Sigmoid colon (tissue), 7 donors: ENCODE data around the gene SLC9A9. TPM values are rescaled to one million over a fixed set of nuclear protein-coding genes. Genes with fewer than 3 reads are reported as not detected.

Experiments
- DNase-seq: peaks from one replicate; pipeline ENCODE4 v3.0.0-alpha.2; 2019
- H3K27ac ChIP-seq, 4 donors: fragments of 200-600 bp; sonication (generic); one replicate each; pipeline ENCODE4 v1.5.1; 2016 to 2019; ENCODE audit warnings: mild to moderate bottlenecking in 1 of 4
- H3K27me3 ChIP-seq, 3 donors: fragments of 200-600 bp; sonication (generic); one replicate each; pipeline ENCODE4 v1.5.1; 2019; ENCODE audit warnings: mild to moderate bottlenecking in 1 of 3
- H3K36me3 ChIP-seq, 4 donors: fragments of 200-600 bp; sonication (generic); one replicate each; pipeline ENCODE4 v1.5.1; 2016 to 2019
- H3K4me1 ChIP-seq, 4 donors: fragments of 200-600 bp; sonication (generic); one replicate each; pipeline ENCODE4 v1.5.1; 2017 to 2019
- H3K4me3 ChIP-seq, 4 donors: fragments of 200-600 bp; sonication (generic); one replicate each; pipeline ENCODE4 v1.5.1; 2017 to 2019; ENCODE audit warnings: mild to moderate bottlenecking in 2 of 4, moderate library complexity in 1 of 4
- H3K9me3 ChIP-seq, 4 donors: fragments of 200-600 bp in 3 of 4; sonication (generic) in 3 of 4; one replicate each; pipeline versions ENCODE4 v1.5.1 to v1.6.1; 2013 to 2019
- CTCF ChIP-seq, 4 experiments: fragments of 450-650 bp in 3 of 4; fragments of 200-600 bp in 1 of 4; IDR thresholded peaks; one replicate each; pipeline ENCODE4 v1.5.1; 2016 to 2019; ENCODE audit warnings: antibody characterized with exemption in 4 of 4, mild to moderate bottlenecking in 3 of 4, moderate library complexity in 2 of 4
- EP300 ChIP-seq, 4 donors: sonication (generic); formaldehyde crosslinking; IDR thresholded peaks; one replicate each; pipeline ENCODE4 v1.6.1; 2017; ENCODE audit warnings: antibody characterized with exemption in 4 of 4
- POLR2A ChIP-seq, 2 donors: fragments of 450-650 bp; IDR thresholded peaks; one replicate each; pipeline ENCODE4 v1.6.1; 2016; ENCODE audit warnings: antibody characterized with exemption in 2 of 2, mild to moderate bottlenecking in 2 of 2, moderate library complexity in 2 of 2
- POLR2AphosphoS5 ChIP-seq, 4 donors: sonication (generic); formaldehyde crosslinking; IDR thresholded peaks; one replicate each; pipeline ENCODE4 v1.6.1; 2017; ENCODE audit warnings: antibody characterized with exemption in 4 of 4
- WGBS, 2 donors: extraction: QIAGEN DNeasy Blood & Tissue Kit; methylation state at CpG; one replicate each; pipeline ENCODE4 v1.1.7; 2013; 5-methylcytosine and 5-hydroxymethylcytosine counted together
- intact Hi-C: fragments of 100-400 bp; cut with DNase I; formaldehyde crosslinking; loops from one replicate; pipeline ENCODE4 v1.15.1; 2023
- polyA plus RNA-seq, 3 donors: library from polyadenylated mRNA; stranded (reverse); fragments of 200-250 nt; gene quantifications; one replicate each; pipeline ENCODE4 v1.2.3, GENCODE V29; 2013
- total RNA-seq, 4 donors: library from RNA; depleted of rRNA; stranded (reverse); fragments of >200 nt; gene quantifications; one replicate each; pipeline ENCODE4 v1.1.0, GENCODE V29; 2016
- donor health status: healthy with polysubstance abuse.
- donor health status: Bipolar disorder and iron deficiency.
- donor health status: healthy.

Gene SLC9A9
- total and polyA plus RNA-seq, 7 donors = 2.4 to 29.9 (median 18.9) TPM

- H3K27me3 ChIP-seq = no peaks in the 10 kb centered on the region
- no peaks in the 10 kb centered on the region for H3K36me3 ChIP-seq
- no peak for DNase-seq
- H3K4me1 ChIP-seq = no peaks in the 10 kb centered on the region
- no peak overlapping the region for H3K4me3 ChIP-seq
- H3K27ac ChIP-seq = no peak overlapping the region
- no peaks in the 10 kb centered on the region for H3K9me3 ChIP-seq
- no peak for TF ChIP-seq POLR2AphosphoS5 (IDR thresholded peaks at IDR 0.05)
- no peak for TF ChIP-seq EP300 (IDR thresholded peaks at IDR 0.05)
- no peak for TF ChIP-seq POLR2A (IDR thresholded peaks at IDR 0.05)
- no peak for TF ChIP-seq CTCF (IDR thresholded peaks at IDR 0.05)
- intact Hi-C loops = no loop called here
- WGBS, 2 donors = 95 to 96% methylated on average over 12 of the region's 12 CpGs
Measured at GRCh38 chr3:143228405-143228804, 619.9 kb downstream of the SLC9A9 start.

- no peak for DNase-seq
- no peak overlapping the region for H3K4me3 ChIP-seq
- intact Hi-C loops = no loop called here
- H3K9me3 ChIP-seq = no peaks in the 10 kb centered on the region
- TF ChIP-seq POLR2AphosphoS5 (IDR thresholded peaks at IDR 0.05) (no peak), POLR2A (IDR thresholded peaks at IDR 0.05) (no peak), CTCF (IDR thresholded peaks at IDR 0.05) (no peak)
- H3K27ac ChIP-seq = no peak overlapping the region
- no peaks in the 10 kb centered on the region for H3K36me3 ChIP-seq
- no peaks in the 10 kb centered on the region for H3K27me3 ChIP-seq
- 34 to 77% methylated on average over 10 of the region's 10 CpGs for WGBS, 2 donors
- no peaks in the 10 kb centered on the region for H3K4me1 ChIP-seq
Measured at GRCh38 chr3:143226678-143227291, 621.5 kb downstream of the SLC9A9 start.

- Histone ChIP-seq H3K27me3 (no peaks in the 10 kb centered on the region), H3K36me3 (no peaks in the 10 kb centered on the region)
Measured at GRCh38 chr3:143224716-143225115, 623.6 kb downstream of the SLC9A9 start.

GRCh38 chr3:143222981-143223380 lies 625.3 kb downstream of the SLC9A9 start:
- no peak overlapping the region for H3K4me3 ChIP-seq
- no peaks in the 10 kb centered on the region for H3K9me3 ChIP-seq
- no peak for TF ChIP-seq POLR2AphosphoS5 (IDR thresholded peaks at IDR 0.05)
- no peak for TF ChIP-seq POLR2A (IDR thresholded peaks at IDR 0.05)
- TF ChIP-seq CTCF (IDR thresholded peaks at IDR 0.05) = no peak
- TF ChIP-seq EP300 (IDR thresholded peaks at IDR 0.05) = no peak
- no peak overlapping the region for H3K27ac ChIP-seq
- 88 to 97% methylated on average over 1 of the region's 1 CpG for WGBS, 2 donors
- H3K36me3 ChIP-seq = no peaks in the 10 kb centered on the region
- H3K27me3 ChIP-seq = no peaks in the 10 kb centered on the region
- no peak for DNase-seq
- H3K4me1 ChIP-seq = no peaks in the 10 kb centered on the region
- intact Hi-C loops = no loop called here

More at GRCh38 chr3:143224716-143225115, 623.6 kb downstream of the SLC9A9 start:
- no peak overlapping the region for H3K27ac ChIP-seq
- TF ChIP-seq POLR2A (IDR thresholded peaks at IDR 0.05) = no peak
- TF ChIP-seq EP300 (IDR thresholded peaks at IDR 0.05) = no peak
- TF ChIP-seq CTCF (IDR thresholded peaks at IDR 0.05) = no peak
- TF ChIP-seq POLR2AphosphoS5 (IDR thresholded peaks at IDR 0.05) = no peak
- no peak overlapping the region for H3K4me3 ChIP-seq
- intact Hi-C loops = no loop called here
- WGBS, 2 donors = 46 to 75% methylated on average over 2 of the region's 2 CpGs
- no peaks in the 10 kb centered on the region for H3K4me1 ChIP-seq
- DNase-seq = no peak
- H3K9me3 ChIP-seq = no peaks in the 10 kb centered on the region

GRCh38 chr3:143222505-143222904 lies 625.8 kb downstream of the SLC9A9 start:
- no peak for DNase-seq
- no peak for TF ChIP-seq POLR2AphosphoS5 (IDR thresholded peaks at IDR 0.05)
- TF ChIP-seq CTCF (IDR thresholded peaks at IDR 0.05) = no peak
- TF ChIP-seq POLR2A (IDR thresholded peaks at IDR 0.05) = no peak
- no peak for TF ChIP-seq EP300 (IDR thresholded peaks at IDR 0.05)
- no peaks in the 10 kb centered on the region for H3K36me3 ChIP-seq
- H3K27me3 ChIP-seq = no peaks in the 10 kb centered on the region
- no peak overlapping the region for H3K27ac ChIP-seq
- intact Hi-C loops = no loop called here
- 75% methylated on average over 3 of the region's 3 CpGs for WGBS, 2 donors
- H3K4me1 ChIP-seq = no peaks in the 10 kb centered on the region
- no peak overlapping the region for H3K4me3 ChIP-seq
- H3K9me3 ChIP-seq = no peaks in the 10 kb centered on the region
